Heart left ventricle (tissue), 16 donors: ENCODE measurements around the gene CASP1. TPM values are rescaled to one million over a fixed set of nuclear protein-coding genes. Genes with fewer than 3 reads are reported as not detected.
"Not testable (repeated sequence)": the region's sequence is repeated elsewhere in the genome, so short reads cannot be mapped to it uniquely, and the experiment has no call there.

Source experiments
- ATAC-seq, 4 donors: fragments of 200-7000 bp; cut with Tn5 transposase; one replicate each; pipeline ENCODE4 v1.9.1; 2020 to 2022; ENCODE audit warnings: moderate library complexity in 4 of 4, mild to moderate bottlenecking in 3 of 4, moderate number of reproducible peaks in 1 of 4
- DNase-seq, 5 donors: peaks; one replicate each; pipeline ENCODE4 v3.0.0-alpha.2; 2020
- H3K27ac ChIP-seq, 12 donors: fragments of 200-600 bp; sonication (generic) in 4 of 12; one replicate each; pipeline versions ENCODE4 v1.5.0 to v1.8.0; 2016 to 2022; ENCODE audit warnings: mild to moderate bottlenecking in 2 of 12
- H3K27me3 ChIP-seq, 9 donors: fragments of 200-600 bp; sonication (generic) in 2 of 9; one replicate each; pipeline versions ENCODE4 v1.5.1 to v1.8.0; 2016 to 2022; ENCODE audit warnings: mild to moderate bottlenecking in 3 of 9
- H3K36me3 ChIP-seq, 9 donors: fragments of 200-600 bp; sonication (generic) in 2 of 9; one replicate each; pipeline versions ENCODE4 v1.5.0 to v1.8.0; 2018 to 2022; ENCODE audit warnings: mild to moderate bottlenecking in 2 of 9
- H3K4me1 ChIP-seq, 12 donors: fragments of 200-600 bp; sonication (generic) in 4 of 12; one replicate each; pipeline versions ENCODE4 v1.5.0 to v1.8.0; 2016 to 2022; ENCODE audit warnings: mild to moderate bottlenecking in 3 of 12
- H3K4me3 ChIP-seq, 12 donors: fragments of 200-600 bp; sonication (generic) in 4 of 12; one replicate each; pipeline versions ENCODE4 v1.5.0 to v1.8.0; 2017 to 2022; ENCODE audit warnings: mild to moderate bottlenecking in 9 of 12, moderate library complexity in 4 of 12
- H3K9me3 ChIP-seq, 12 donors: fragments of 200-600 bp; sonication (generic) in 4 of 12; one replicate each; pipeline versions ENCODE4 v1.5.0 to v1.8.0; 2016 to 2022; ENCODE audit warnings: mild to moderate bottlenecking in 1 of 12
- CTCF ChIP-seq, 12 donors: fragments of 200-600 bp; sonication (generic) in 4 of 12; IDR thresholded peaks; one replicate each; pipeline versions ENCODE4 v1.5.0 to v1.8.0; 2018 to 2022; ENCODE audit warnings: antibody characterized with exemption in 12 of 12, mild to moderate bottlenecking in 5 of 12
- POLR2A ChIP-seq, 2 donors: fragments of 450-650 bp; IDR thresholded peaks; one replicate each; pipeline ENCODE4 v1.6.1; 2017; ENCODE audit warnings: antibody characterized with exemption in 2 of 2, mild to moderate bottlenecking in 2 of 2, moderate library complexity in 2 of 2
- WGBS, 4 donors: extraction: QIAGEN DNeasy Blood & Tissue Kit in 2 of 4; methylation state at CpG; one replicate each; pipeline versions ENCODE4 v1.1.5 to v1.1.7; 2013 to 2018; 5-methylcytosine and 5-hydroxymethylcytosine counted together
- intact Hi-C, 10 donors: fragments of 100-400 bp; cut with DNase I; formaldehyde crosslinking; loops; one replicate each; pipeline versions ENCODE4 v1.11.1 to v1.14.2; 2022
- polyA plus RNA-seq, 2 donors: library from polyadenylated mRNA; stranded (reverse); fragments of 200-250 nt; gene quantifications; one replicate each; pipeline ENCODE4 v1.2.3, GENCODE V29; 2013
- total RNA-seq, 9 donors: library from RNA; depleted of rRNA in 2 of 9; stranded (reverse); fragments of >200 nt in 2 of 9; fragmentation: NEBNext Ultra II Directional in 3 of 9; extraction: Animal tissue kit (Norgen Biotek cat#: 25700) in 3 of 9; gene quantifications; one replicate each; pipeline versions ENCODE4 v1.1.0 to v1.2.4, GENCODE V29; 2016 to 2023
- donor health status: ischemic (EF 13 %, LVEDD 7.1; RV severe dilation, severe dysfunction).
- donor health status: healthy with polysubstance abuse.
- donor health status: DM: no; HTN: yes; CAD: no.
- donor health status: DM: no; HTN: no; CAD: no.
- donor health status: ischemic (EF 25% LVEDD 6.9; RV normal size, moderate dysfunction).
- donor health status: ischemic (EF 25% LVEDD 5.7; RV mildly dilated, moderate dysfunction).
- donor health status: healthy.
- donor health status: DM: yes; HTN: yes; CAD: no.
- donor health status: ischemic (EF 35%, LVEDD 5.7; RV mildly dilated, moderate dysfunction).
- donor health status: nonischemic (EF 11% LVEDD 7.7; RV severe dilation, severe dysfunction).
- donor health status: DM: yes; HTN: yes; CAD: no.
- donor health status: PGD.
- donor health status: ischemic (EF 29% LVEDD 5.4; RV normal size, mild dysfunction).
- donor health status: nonischemic (EF 23%, LVEDD 6.1; RV moderate dilation, normal function).

CASP1 gene
- total and polyA plus RNA-seq, 11 donors: 2.8 to 68.4 (median 7.8) TPM

- no peaks in the 10 kb centered on the region for H3K9me3 ChIP-seq
- peaks cover 0 to 47% (median 9%) of the 10 kb centered on the region in 12 donors for H3K4me1 ChIP-seq
- no peaks in the 10 kb centered on the region for H3K27me3 ChIP-seq
- 58 to 69% (median 60%) methylated on average over 8 of the region's 8 CpGs for WGBS, 4 donors
- no peaks in the 10 kb centered on the region for H3K36me3 ChIP-seq
- intact Hi-C loops: loop anchor here in 1 of 10 donors (5.0 kb wide), 1 partner anchor 80 kb away; the partner anchor contains the start of gene CASP4
- DNase-seq (no peak), ATAC-seq (peak in 3 of 4 donors; percentile 43 to 73 (median 58))
- peak overlapping the region in 2 of 12 donors; percentile 15 to 86 for H3K27ac ChIP-seq
- H3K4me3 ChIP-seq: no peak overlapping the region
- no peak for TF ChIP-seq CTCF (IDR thresholded peaks at IDR 0.05)
- no peak for TF ChIP-seq POLR2A (IDR thresholded peaks at IDR 0.05)
Measured at GRCh38 chr11:105046898-105047579, 12.1 kb upstream of the CASP1 start.

GRCh38 chr11:105045676-105046296 is 10.8 kb upstream of the CASP1 start:
- no peaks in the 10 kb centered on the region for H3K27me3 ChIP-seq
- H3K4me3 ChIP-seq: peak overlapping the region in 11 of 12 donors; percentile 23 to 64 (median 51)
- TF ChIP-seq CTCF (IDR thresholded peaks at IDR 0.05) (no peak), POLR2A (IDR thresholded peaks at IDR 0.05) (no peak)
- no peaks in the 10 kb centered on the region for H3K9me3 ChIP-seq
- DNase-seq: peak in 1 of 5 donors; percentile 53
- peaks cover 0 to 11% (median 5%) of the 10 kb centered on the region in 9 donors for H3K36me3 ChIP-seq
- peak overlapping the region in 11 of 12 donors; percentile 34 to 86 (median 55) for H3K27ac ChIP-seq
- peaks cover 0 to 52% (median 9%) of the 10 kb centered on the region in 12 donors for H3K4me1 ChIP-seq
- peak in 1 of 4 donors; percentile 57 for ATAC-seq
- 79 to 87% (median 81%) methylated on average over 5 of the region's 5 CpGs for WGBS, 4 donors
- intact Hi-C loops: loop anchor here in 1 of 10 donors (5.0 kb wide), 1 partner anchor 78 kb away; the partner anchor contains the start of gene CASP4

GRCh38 chr11:105044557-105045524 is 9.9 kb upstream of the CASP1 start, which contains the start of gene CARD16:
Gene CARD16 (minus strand): TSS chr11:105045335. CDS start chr11:105045297, 38 bp downstream.
- H3K36me3 ChIP-seq: peaks cover 0 to 15% (median 5%) of the 10 kb centered on the region in 9 donors
- WGBS, 4 donors: 39 to 51% (median 50%) methylated on average over 5 of the region's 5 CpGs
- not testable (repeated sequence) for H3K9me3 ChIP-seq, H3K27me3 ChIP-seq
- peak in 1 of 2 donors; percentile 23 for TF ChIP-seq POLR2A (IDR thresholded peaks at IDR 0.05)
- peak within 1 kb of the TSS in 11 of 12 donors; percentile 23 to 64 (median 51) for H3K4me3 ChIP-seq
- intact Hi-C loops: loop anchor here in 1 of 10 donors (5.0 kb wide), 1 partner anchor 78 kb away; the partner anchor contains the start of gene CASP4
- peak within 1 kb of the TSS in 11 of 12 donors; percentile 34 to 86 (median 65) for H3K27ac ChIP-seq
- H3K4me1 ChIP-seq: peaks cover 0 to 52% (median 9%) of the 10 kb centered on the region in 12 donors
- ATAC-seq (peak; percentile 69 to 92 (median 82)), DNase-seq (peak in 3 of 5 donors; percentile 29 to 46 (median 39))

- Histone ChIP-seq H3K4me3 (peak overlapping the region in 3 of 12 donors; percentile 54 to 64 (median 62)), H3K9me3 (no peaks in the 10 kb centered on the region), H3K36me3 (peaks cover 0 to 19% (median 5%) of the 10 kb centered on the region in 9 donors), H3K27me3 (no peaks in the 10 kb centered on the region), H3K4me1 (peaks cover 0 to 47% (median 8%) of the 10 kb centered on the region in 12 donors), H3K27ac (no peak overlapping the region)
- DNase-seq (no peak), ATAC-seq (no peak)
- intact Hi-C loops: no loop called here
- TF ChIP-seq POLR2A (IDR thresholded peaks at IDR 0.05) (no peak), CTCF (IDR thresholded peaks at IDR 0.05) (no peak)
- WGBS, 4 donors: 87 to 95% (median 93%) methylated on average over 3 of the region's 3 CpGs
Measured at GRCh38 chr11:105042178-105042577, 7.2 kb upstream of the CASP1 start.
